ENCODE data around the gene CENPH.
"Not testable (repeated sequence)": the region's sequence is repeated elsewhere in the genome, so short reads cannot be mapped to it uniquely, and the experiment has no call there.

CENPH gene

DNA sequence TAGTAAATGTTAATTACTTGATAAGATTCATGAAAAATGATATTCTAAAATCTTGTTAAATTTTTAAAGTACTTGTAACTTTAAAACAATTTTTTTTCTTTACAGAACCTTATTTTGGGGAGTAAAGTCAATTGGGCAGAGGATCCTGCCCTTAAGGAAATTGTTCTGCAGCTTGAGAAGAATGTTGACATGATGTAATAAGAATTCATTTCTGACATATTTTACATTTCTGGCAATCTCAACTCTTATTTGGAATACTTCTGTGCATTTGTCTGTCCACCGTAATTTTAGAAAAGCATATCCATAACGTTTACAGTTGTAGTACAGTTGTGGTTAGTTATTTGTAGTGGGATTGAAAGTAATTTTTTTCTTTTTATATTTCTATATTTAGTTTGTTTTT is 20.2 kb downstream of the CENPH start:
- no peak for DNase-seq (ENCODE audit: low read depth in 2 of 2)

DNA sequence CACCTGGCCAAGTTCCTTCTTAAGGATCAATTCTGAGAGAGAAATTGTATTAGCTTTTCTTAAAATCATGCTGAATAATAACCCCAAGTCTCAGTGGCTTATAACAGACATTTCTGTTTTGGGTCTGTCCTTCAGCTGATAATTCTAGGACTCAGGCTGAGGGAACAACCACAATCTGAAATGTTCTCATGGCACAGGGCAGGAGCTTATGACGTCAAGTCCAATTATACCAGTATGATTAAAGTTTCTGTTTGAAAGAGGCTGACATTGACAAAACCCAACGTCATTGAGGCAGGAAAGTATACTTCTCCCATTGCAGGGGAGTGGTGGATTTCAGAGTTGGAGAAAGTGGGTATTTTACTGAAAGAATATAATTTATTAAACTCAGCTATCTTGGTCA is 21.8 kb downstream of the CENPH start:
- DNase-seq (ENCODE audit: low read depth in 2 of 2) = no peak

DNA sequence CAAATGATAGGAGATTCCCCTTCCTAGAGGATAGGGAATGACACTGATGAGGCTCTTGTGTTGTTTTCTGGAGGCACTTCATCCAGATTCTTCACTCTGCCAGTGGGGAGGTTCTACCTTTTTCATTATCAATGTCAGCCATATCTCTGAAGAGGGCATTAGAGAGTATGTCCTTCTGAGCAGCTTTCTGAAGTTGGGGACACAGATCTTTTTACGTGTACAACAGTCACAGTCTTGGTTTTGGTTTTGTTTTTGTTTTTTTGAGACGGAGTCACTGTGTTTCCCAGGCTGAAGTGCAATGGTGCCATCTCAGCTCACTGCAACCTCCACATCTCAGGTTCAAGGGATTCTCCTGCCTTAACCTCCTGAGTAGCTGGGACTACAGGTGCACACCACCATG is 22.6 kb downstream of the CENPH start:
- DNase-seq (ENCODE audit: low read depth in 2 of 2) = no peak

DNA sequence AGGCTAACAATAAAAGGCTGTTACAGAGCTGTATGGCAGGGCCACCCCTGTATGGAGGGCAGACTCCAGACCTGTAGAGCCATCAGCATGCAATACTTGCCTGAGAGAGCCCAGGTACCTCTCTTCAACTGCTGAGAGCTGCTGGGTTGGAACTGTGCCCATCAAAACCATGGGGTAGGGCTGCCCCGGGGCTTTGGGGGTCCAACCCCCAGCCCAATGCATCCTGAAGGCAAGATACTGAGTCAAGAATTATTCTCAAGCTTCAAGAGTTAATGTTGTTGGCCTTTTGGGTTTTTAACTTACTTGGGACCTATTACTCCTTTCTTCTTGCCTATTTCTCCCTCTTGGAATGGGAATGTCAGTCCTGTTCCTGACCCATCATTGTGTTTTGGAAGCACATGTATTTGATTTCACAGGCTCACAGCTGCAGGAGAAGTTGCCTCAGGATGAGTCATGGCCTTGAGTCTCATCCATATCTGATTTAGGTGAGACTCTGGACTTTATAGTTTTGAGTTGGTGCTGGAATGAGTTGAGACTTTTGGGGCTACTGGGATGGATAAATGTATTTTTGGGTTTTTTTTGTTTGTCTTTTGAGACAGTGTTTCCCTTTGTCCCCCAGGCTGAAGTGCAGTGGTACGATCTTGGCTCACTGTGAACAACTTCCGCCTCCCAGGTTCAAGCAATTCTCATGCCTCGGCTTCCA is 24.3 kb downstream of the CENPH start:
- DNase-seq (ENCODE audit: low read depth in 2 of 2) = no peak

DNA sequence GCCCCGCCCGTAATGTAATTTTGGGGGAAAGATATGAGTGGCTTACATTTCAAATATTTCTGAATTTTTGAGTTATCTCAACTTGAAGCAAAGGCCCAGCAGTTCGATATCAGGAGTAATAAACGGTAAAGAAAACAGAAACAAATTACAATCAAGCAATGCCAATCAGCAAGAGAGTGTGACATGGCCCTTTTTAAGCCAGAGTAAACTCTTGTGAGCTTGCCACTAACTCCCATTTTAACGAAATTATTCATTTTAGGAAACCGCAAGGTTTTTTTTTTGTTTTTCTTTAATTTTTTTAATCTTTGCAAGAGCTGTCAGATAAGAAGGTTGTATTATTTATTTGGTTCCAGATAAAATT is 27.7 kb downstream of the CENPH start:
- DNase-seq (ENCODE audit: low read depth in 2 of 2) = no peak

DNA sequence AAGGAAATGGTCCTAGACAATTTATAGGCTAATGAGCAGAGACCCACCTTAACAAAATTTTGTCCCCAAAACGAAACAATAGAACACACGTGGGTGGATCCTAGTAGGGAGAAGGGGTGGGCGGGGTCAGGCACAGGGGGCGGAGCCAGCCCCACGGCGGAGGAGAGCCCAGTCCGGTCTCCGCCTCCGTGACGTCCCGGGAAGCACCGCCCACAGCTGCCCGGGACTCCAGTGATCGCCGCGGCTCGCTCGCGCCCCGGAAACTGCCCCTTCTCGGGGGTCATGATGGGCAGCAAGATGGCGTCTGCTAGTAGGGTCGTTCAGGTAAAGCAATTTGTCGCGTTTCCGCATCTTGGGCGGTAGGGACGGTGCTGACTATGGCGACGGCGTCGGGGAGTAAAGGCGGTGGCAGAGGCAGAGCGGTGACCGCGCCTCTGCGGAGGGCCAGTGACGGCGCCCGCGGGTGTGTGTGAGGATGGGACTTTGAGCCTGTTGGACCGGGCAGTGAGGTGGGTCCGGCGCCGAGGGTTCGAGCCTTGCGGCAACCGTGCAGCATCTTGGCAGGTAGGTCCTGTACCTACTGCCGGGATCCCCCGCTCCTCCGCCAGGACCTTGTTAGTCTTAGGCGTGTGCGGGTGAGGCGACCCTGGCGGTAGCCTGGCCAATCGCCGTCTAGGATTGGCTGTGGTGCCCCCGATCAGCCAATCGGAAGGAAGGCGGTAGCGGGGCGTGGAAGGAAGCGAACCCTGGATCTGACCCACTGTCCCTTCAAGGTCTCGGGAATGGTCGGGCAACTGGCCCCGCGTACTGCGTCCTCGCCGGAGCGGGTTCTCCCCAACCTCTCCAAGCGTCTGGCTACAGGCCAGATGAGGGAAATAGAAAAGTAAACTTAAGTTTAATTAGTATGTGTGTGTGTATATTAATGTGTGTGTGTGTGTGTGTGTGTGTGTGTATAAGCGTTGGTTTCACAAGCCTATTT is 28.5 kb downstream of the CENPH start:
- peak; percentile 92 to 97 for DNase-seq (ENCODE audit: low read depth in 2 of 2)

DNA sequence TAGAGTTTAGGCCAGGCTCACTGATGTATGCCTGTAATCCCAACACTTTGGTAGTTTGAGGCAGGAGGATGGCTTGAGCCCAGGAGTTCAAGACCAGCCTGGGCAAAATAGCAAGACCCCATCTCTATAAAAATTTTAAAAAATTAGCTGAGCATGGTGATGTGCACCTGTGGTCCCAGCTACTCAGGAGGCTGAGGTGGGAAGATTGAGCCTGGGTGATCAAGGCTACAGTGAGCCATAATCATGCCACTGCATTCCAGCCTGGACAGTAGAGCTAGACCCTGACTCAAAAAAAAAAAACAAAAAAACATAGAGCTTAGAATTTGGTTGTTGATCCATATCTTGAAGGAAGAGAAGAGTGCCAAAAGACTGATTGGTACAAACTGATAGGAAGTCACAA is 30.6 kb downstream of the CENPH start:
- DNase-seq (ENCODE audit: low read depth in 2 of 2) = no peak

DNA sequence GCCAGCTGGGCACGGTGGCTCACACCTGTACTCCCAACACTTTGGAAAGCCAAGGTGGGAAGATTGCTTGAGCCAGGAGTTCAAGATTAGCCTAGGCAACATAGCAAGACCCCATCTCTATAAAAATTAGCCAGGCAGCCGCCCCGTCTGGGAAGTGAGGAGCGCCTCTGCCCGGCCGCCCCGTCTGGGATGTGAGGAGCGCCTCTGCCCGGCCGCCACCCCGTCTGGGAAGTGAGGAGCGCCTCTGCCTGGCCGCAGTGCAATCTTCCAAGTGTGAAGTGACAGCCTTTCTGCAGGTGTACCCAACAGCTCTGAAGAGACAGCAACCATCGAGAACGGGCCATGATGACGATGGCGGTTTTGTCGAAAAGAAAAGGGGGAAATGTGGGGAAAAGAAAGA is 31.0 kb downstream of the CENPH start:
- not testable (repeated sequence) for DNase-seq (ENCODE audit: low read depth in 2 of 2)

DNA sequence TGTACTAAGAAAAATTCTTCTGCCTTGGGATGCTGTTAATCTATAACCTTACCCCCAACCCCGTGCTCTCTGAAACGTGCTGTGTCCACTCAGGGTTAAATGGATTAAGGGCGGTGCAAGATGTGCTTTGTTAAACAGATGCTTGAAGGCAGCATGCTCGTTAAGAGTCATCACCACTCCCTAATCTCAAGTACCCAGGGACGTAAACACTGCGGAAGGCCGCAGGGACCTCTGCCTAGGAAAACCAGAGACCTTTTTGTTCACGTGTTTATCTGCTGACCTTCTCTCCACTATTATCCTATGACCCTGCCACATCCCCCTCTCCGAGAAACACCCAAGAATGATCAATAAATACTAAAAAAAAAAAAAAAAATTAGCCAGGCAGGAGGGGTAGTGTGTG is 31.4 kb downstream of the CENPH start:
- not testable (repeated sequence) for DNase-seq (ENCODE audit: low read depth in 2 of 2)

DNA sequence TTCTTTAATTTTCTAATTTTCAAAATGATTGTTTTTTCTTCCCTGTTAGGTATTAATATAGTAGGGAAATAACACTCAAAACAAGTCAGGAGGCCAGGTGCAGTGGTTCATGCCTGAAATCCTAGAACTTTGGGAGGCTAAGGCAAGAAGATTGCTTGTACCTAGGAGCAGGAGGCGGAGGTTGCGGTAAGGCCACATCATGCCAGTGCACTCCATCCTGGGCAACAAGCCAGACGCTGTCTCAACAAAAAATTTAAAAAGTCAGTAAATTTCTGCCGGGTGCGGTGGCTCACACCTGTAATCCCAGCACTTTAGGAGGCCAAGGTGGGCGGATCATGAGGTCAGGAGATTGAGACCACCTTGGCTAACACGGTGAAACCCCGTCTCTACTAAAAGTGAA is 35.1 kb downstream of the CENPH start:
- no peak for DNase-seq (ENCODE audit: low read depth in 2 of 2)

DNA sequence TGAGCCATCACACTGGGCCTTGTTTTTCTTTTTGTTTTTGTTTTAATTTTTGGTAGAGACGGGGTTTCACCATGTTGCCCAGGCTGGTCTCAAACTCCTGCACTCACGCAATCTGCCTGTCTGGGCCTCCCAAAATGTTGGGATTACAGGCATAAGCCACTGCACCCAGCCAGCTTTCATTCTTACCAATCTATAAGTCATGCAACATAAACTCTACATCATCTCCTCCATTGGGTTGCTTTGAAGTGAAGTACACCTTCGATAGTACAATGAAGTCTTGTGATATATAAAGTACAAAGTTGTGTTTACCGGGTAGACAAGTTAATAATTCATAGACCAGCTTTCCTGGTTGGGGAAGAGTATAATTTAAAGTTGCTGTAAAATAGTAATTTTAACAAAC is 36.5 kb downstream of the CENPH start:
- no peak for DNase-seq (ENCODE audit: low read depth in 2 of 2)

DNA sequence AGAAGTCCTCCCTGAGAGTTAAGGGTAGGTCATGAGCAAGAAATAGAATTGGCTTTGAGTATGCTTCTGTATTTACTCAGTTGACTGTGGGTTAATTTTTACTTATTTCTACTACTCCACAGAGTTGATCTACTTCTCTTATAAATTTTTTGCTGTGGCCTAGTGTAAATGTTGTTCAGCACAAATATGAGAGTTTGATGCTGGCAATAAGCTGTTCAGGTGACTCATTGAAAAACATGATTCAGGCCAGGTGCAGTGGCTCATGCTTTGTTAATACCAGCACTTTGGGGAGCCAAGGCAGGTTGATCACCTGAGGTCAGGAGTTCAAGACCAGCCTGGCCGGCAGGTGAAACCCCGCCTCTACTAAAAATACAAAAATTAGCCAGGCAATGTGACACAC is 40.8 kb downstream of the CENPH start:
- no peak for DNase-seq (ENCODE audit: low read depth in 2 of 2)

DNA sequence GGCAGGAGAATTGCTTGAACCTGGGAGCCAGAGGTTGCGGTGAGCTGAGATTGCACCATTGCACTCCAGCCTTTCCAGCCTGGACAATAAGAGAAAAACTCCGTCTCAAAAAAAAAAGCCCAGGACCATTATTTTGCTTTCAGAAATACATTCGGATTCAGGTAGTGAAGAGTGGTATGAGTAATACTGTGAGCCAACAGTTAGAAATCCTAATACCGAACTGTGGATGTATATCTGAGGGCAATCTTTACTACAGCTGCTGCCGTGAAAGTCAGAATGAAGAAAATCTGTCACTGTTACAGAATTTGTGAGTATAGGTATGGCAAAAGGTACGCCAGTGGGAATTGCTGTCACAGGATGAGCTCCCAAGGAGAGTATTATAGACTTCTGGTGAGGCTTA is 41.9 kb downstream of the CENPH start:
- DNase-seq (ENCODE audit: low read depth in 2 of 2) = no peak

DNA sequence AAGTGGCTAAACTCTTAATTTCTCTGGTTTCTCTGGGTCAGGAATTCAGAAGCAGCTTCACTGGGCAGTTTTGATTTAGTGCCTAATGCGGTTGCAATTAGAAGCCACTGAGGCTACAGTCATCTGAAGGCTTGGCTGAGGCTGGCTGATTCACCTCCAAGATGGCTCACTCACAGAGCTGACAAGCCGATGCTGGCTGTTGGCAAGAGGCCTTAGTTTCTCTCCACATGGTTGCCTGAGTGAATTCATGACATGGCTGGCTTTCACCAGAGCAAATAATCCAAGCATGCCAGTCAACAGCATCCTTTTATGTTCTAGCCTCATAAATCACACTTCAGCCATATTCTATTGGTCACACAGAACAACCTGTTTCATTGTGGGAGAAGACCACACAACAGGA is 42.5 kb downstream of the CENPH start:
- DNase-seq (ENCODE audit: low read depth in 2 of 2) = no peak

DNA sequence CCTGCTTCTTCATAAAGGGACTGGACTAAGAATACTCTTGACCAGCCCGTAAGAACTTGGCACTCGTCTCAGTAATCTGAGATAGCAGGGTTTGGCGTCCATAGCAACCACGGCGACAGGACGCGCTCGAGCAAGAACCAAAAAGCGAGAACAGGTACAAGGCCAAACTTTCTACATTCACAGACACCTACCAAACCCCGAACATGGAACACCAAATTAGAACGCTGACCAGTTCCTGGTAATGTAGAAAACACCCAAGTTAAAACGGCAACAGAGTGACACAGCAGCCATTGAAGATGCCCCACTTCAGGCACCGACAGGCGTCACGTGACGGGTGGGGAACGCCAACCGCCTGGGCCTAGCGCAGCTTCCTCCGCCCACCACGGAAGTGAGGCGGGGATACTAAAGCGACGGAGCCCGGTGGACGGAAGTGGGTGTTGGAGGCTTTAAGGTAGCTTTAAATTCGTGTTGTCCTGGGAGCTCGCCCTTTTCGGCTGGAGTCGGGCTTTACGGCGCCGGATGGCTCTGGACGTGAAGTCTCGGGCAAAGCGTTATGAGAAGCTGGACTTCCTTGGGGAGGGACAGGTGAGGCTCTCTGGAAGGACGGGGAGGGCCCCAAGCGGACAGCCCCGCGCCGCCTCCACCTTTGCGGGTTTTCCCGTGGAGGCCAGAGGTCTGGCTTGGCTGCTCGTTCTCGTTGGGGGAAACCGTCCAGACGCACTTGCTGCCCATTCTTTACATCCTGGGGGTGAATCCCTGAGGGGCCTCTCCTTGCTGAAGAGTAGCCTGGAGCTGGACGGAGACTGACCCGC is 45.3 kb downstream of the CENPH start, which contains the start of gene CDK7:
TSS of gene CDK7 (plus strand) at position 430 of the 812 bp plus-strand sequence. CDS start at position 520, 90 bp downstream.
- DNase-seq (ENCODE audit: low read depth in 2 of 2) = peak; percentile 84 to 85

DNA sequence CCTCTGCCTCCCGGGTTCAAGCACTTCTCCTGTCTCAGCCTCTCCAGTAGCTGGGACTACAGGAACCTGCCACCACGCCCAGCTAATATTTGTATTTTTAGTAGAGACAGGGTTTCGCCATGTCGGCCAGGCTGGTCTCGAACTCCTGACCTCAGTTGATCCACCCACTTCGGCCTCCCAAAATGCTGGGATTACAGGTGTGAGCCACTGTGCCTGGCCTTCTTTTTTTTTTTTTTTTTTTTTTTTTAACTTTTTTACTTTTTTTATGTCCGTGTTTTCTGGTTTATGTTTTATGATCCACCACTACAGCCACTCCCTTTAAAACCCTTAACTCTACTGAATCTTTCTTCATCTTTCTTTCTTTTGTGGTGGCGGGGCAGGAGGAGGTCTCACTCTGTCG is 47.4 kb downstream of the CENPH start:
- DNase-seq (ENCODE audit: low read depth in 2 of 2) = not testable (repeated sequence)

DNA sequence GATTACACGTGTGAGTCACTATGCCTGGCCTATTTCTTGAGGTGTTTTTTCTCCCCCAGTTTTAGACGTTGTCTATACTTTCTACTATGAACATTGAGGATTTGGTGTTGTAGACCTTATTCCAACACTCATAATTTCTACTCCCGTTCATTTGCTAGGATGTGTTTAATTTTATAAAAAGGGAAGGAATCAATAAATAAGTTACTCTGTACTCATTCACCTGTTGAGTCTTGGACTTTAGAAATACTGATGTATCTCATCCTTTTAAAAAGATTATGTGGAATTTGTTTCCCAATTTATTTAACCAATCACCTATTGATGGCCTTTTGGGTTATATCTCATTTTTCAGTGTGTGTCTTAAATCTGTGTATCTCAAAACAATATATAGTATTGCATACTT is 48.5 kb downstream of the CENPH start:
- DNase-seq (ENCODE audit: low read depth in 2 of 2) = no peak

DNA sequence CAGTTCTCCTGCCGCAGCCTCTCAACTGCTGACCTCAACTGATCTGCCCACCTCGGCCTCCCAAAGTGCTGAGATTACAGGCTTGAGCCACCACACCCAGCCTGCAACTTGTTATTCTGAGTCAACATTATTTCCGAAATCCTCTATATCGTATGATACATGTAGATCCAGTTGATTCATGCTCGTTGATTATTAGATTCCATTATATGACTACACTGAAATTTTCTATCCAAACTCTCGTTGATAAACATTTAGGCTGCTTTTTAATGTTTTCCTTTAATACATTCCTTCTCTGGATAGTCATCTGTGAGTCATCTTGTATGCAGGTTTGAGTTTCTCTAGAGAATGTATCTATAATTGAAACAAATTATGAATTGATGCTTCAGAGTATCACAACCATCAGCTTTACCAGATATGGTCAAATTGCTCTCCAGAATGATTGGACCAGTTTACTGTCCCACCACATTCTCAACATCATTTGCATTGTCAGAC is 49.4 kb downstream of the CENPH start:
- no peak for DNase-seq (ENCODE audit: low read depth in 2 of 2)

DNA sequence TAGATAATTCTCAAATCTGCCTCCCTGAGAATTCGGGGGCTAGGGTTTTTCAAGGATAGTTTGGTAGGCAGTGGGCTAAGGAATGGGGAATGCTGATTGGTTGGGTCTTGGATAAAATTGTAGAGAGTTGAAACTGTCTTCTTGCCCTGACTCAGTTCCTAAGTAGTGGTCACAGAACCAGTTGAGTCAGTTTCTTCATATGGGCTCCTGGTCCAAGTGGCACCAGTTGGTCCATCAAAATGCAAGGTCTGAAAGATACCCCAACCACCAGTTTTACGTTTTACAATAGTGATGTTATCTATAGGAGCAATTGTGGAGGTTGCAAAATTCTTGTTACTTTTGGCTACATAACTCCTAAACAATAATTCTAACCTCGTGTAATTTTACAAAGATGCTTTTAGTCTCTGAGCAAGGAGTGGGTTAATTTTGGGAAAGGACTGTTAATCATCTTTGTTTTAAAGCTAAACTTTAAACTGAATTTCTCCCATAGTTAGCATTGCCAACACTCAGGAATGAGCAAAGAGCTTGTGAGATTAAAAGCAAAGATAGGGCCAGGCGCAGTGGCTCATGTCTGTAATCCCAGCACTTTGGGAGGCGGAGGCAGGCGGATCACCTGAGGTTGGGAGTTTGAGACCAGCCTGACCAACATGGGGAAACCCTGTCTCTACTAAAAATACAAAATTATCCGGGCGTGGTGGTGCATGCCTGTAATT is 53.0 kb downstream of the CENPH start:
- DNase-seq (ENCODE audit: low read depth in 2 of 2) = no peak

DNA sequence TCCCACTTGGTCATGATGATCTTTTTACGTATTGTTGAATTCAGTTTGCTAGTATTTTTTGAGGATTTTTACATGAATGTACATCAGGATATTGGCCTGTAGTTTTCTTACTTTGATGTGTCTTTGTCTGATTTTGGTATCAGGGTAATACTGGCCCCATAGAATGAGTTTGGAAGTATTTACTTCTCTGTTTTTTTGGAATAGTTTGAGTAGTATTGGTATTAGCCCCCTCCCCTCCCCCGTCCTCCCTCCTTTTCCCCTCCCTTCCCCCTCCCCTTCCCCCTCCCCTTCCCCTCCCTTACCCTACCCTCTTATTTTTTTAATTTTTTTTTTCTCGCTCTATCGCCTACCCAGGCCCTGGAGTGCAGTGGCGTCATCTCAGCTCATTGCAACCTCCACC is 55.6 kb downstream of the CENPH start:
- DNase-seq (ENCODE audit: low read depth in 2 of 2) = no peak

DNA sequence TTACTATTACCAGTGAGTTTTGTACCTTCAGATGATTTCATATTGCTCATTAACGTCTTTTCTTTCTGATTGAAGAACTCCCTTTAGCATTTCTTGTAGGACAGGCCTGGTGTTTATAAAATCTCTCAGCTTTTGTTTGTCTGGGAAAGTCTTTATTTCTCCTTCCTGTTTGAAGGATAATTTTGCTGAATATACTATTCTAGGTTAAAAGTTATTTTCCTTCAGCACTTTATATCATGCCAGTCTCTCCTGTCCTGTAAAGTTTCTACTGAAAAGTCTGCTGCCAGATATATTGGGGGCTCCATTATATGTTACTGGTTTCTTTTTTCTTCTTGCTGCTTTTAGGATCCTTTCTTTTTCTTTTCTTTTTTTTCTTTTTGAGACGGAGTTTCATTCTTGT is 58.6 kb downstream of the CENPH start:
- no peak for DNase-seq (ENCODE audit: low read depth in 2 of 2)

All from activated CD4-positive, alpha-beta T cell treated with anti-CD3 and anti-CD28 coated beads for 24 hours (primary cell).